22Rv1 (cell line): Measurements from ENCODE around the gene HDGFL1.

Source experiments
- CTCF ChIP-seq: fragments of 450-650 bp; IDR thresholded peaks from 2 replicates; pipeline ENCODE4 v1.5.1; 2017; ENCODE audit warnings: mild to moderate bottlenecking
- ZFX ChIP-seq: fragments of 450-650 bp; IDR thresholded peaks from 2 replicates; pipeline ENCODE4 v1.6.1; 2017; ENCODE audit warnings: antibody characterized with exemption, borderline replicate concordance

GRCh38 chr6:22613051-22613450 lies 43.7 kb downstream of the HDGFL1 start:
- TF ChIP-seq CTCF (no peak), ZFX (no peak)
